ENCODE results near the gene HACD4. TPM values are rescaled to one million over a fixed set of nuclear protein-coding genes. Genes with fewer than 3 reads are reported as not detected.

The HACD4 gene
- total RNA-seq, 2 donors from 2014 or later: 8.7 to 9.8 TPM

- ATAC-seq: no peak
- H3K4me3 Mint-ChIP-seq: no peak overlapping the region
- no peak overlapping the region for H3K27ac Mint-ChIP-seq
- no peak for DNase-seq
- peaks cover 3% of the 10 kb centered on the region for H3K36me3 Mint-ChIP-seq (ENCODE audit: low read depth)
- H3K9me3 ChIP-seq (ENCODE audit: control insufficient read depth, low read length, poor library complexity, severe bottlenecking): no peaks in the 10 kb centered on the region
- H3K27me3 Mint-ChIP-seq: no peaks in the 10 kb centered on the region
- peaks cover 10% of the 10 kb centered on the region for H3K4me1 Mint-ChIP-seq
Measured at GRCh38 chr9:21039302-21039701, 7.9 kb upstream of the HACD4 start.

DNA sequence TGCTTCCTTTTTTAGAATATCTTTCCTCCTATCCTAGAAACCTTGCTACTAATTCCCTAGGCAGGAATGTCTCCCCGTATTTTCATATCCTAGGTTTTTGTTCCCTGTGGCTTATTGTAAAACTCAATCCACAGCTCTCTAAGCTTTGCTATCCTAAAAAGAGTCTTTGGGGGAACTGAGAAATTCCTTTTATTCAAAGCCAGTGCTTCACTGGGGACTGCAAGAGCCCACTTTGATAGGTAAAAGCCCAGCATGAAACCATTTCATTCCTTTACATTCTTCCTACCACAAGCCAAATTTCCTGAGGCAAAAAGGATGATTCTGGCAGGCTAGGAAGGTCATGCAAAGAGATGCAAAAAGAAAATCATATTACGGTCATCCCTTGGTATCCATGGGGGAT, 5.8 kb upstream of the HACD4 start:
- Mint-ChIP-seq H3K27me3 (no peaks in the 10 kb centered on the region), H3K4me3 (no peak overlapping the region), H3K27ac (no peak overlapping the region), H3K4me1 (peaks cover 16% of the 10 kb centered on the region), H3K36me3 (ENCODE audit: low read depth) (peaks cover 5% of the 10 kb centered on the region)
- no peaks in the 10 kb centered on the region for H3K9me3 ChIP-seq (ENCODE audit: control insufficient read depth, low read length, poor library complexity, severe bottlenecking)
- ATAC-seq (no peak), DNase-seq (no peak)

DNA sequence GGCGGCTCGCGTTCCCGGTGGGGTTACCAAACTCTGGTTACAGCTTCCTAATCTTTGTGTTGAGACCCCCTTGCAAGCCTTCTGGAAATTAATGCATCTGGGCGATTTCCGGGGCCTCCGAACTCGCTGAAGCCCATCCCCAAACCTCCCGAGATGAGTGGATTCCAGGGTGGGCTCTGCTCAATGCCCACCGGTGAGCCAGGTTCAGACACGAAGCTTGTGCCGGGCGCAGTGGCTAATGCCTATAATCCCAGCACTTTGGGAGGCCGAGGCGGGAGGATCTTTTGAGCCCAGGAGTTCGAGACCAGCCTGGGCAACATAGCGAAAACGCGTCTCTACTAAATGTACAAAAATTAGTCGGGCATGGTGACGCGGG, 356 bp upstream of the HACD4 start:
- H3K27me3 Mint-ChIP-seq: no peaks in the 10 kb centered on the region
- H3K9me3 ChIP-seq (ENCODE audit: control insufficient read depth, low read length, poor library complexity, severe bottlenecking): no peaks in the 10 kb centered on the region
- peaks cover 4% of the 10 kb centered on the region for H3K36me3 Mint-ChIP-seq (ENCODE audit: low read depth)
- no peak overlapping the region for H3K4me3 Mint-ChIP-seq
- DNase-seq (no peak), ATAC-seq (no peak)
- H3K27ac Mint-ChIP-seq: no peak overlapping the region
- peaks cover 14% of the 10 kb centered on the region for H3K4me1 Mint-ChIP-seq

DNA sequence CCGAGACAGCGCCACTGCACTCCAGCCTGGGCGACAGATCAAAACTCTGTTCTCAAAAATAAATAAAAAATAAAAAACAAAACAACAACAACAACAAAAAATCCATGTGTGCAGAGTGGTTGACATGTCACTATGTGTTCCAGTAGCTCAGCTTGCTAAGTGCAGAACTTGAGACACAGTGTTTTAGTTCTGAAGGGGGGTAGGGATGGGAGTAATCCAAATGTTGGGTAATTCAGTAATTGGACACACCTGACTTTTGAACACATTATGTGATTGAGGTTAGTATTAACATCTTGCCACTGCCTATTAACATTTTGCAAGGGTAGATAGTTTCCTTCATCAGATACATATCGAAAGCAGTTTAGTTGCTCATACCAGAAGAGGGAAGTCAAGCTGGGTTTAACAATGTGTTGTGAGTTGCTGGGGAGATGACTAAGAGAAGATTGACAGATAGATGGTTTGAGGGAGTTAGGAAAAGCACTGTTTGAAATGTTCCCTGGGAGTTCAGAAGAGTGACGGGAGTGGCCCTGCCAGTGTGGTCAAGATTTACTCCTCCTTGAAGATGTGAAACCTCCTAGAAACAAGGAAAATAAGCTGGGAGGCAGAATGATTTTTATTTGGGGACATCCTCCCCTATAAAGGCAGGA, 928 bp downstream of the HACD4 start:
- Mint-ChIP-seq H3K4me1 (peaks cover 17% of the 10 kb centered on the region), H3K4me3 (no peak overlapping the region), H3K36me3 (ENCODE audit: low read depth) (peaks cover 2% of the 10 kb centered on the region), H3K27me3 (no peaks in the 10 kb centered on the region), H3K27ac (no peak overlapping the region)
- peak; percentile 48 for ATAC-seq
- H3K9me3 ChIP-seq (ENCODE audit: control insufficient read depth, low read length, poor library complexity, severe bottlenecking): no peaks in the 10 kb centered on the region
- no peak for DNase-seq

DNA sequence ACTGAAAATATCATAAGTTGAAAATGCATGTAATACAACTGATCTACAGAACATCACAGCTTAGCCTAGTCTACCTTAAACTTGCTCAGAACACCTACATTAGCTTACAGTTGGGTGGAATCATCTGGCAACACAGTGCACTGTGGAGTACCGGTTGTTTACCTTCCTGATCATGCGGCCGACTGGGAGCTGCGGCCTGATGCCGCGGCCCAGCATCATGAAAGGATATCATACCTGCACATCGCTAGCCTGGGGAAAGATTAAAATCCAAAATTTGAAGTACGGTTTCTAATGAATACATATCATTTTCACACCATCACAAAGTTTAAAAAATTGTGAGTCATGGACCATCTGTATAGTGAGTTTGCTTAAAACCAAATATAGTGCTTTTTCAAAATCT, 1.8 kb downstream of the HACD4 start:
- Mint-ChIP-seq H3K4me1 (peaks cover 17% of the 10 kb centered on the region), H3K27me3 (no peaks in the 10 kb centered on the region), H3K27ac (no peak overlapping the region), H3K4me3 (no peak overlapping the region), H3K36me3 (ENCODE audit: low read depth) (peaks cover 2% of the 10 kb centered on the region)
- ATAC-seq: no peak
- no peak for DNase-seq
- H3K9me3 ChIP-seq (ENCODE audit: control insufficient read depth, low read length, poor library complexity, severe bottlenecking): no peaks in the 10 kb centered on the region

DNA sequence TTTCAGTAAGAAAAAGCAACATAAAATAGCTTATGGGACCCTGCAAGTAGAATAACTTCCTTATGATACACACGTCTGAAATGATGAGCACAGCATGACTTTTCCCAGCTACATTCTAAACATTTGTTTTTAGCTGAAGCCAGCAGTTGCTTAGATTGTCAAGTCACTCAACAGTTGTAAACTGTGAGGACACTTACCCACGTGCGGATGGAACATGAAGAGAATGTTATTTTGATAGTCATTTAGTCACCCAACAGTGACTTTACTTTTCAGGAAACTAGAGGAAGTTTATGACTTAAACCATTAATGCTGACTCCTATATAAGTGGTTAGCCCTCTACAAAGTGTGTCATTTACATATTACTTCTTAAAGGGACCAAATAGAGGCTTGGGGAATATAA, 3.0 kb downstream of the HACD4 start:
- no peaks in the 10 kb centered on the region for H3K27me3 Mint-ChIP-seq
- no peaks in the 10 kb centered on the region for H3K9me3 ChIP-seq (ENCODE audit: control insufficient read depth, low read length, poor library complexity, severe bottlenecking)
- ATAC-seq (no peak), DNase-seq (no peak)
- peak overlapping the region; percentile 61 for H3K4me3 Mint-ChIP-seq
- H3K36me3 Mint-ChIP-seq (ENCODE audit: low read depth): no peaks in the 10 kb centered on the region
- peak overlapping the region; percentile 82 for H3K27ac Mint-ChIP-seq
- peaks cover 23% of the 10 kb centered on the region for H3K4me1 Mint-ChIP-seq

- Mint-ChIP-seq H3K4me3 (no peak overlapping the region), H3K27me3 (no peaks in the 10 kb centered on the region), H3K36me3 (ENCODE audit: low read depth) (no peaks in the 10 kb centered on the region), H3K27ac (peak overlapping the region; percentile 82), H3K4me1 (peaks cover 19% of the 10 kb centered on the region)
- ATAC-seq: no peak
- DNase-seq: no peak
- H3K9me3 ChIP-seq (ENCODE audit: control insufficient read depth, low read length, poor library complexity, severe bottlenecking): no peaks in the 10 kb centered on the region
Measured at GRCh38 chr9:21027295-21027694, 4.1 kb downstream of the HACD4 start.

- H3K36me3 Mint-ChIP-seq (ENCODE audit: low read depth): peaks cover 2% of the 10 kb centered on the region
- ATAC-seq (no peak), DNase-seq (no peak)
- no peaks in the 10 kb centered on the region for H3K9me3 ChIP-seq (ENCODE audit: control insufficient read depth, low read length, poor library complexity, severe bottlenecking)
- peaks cover 23% of the 10 kb centered on the region for H3K4me1 Mint-ChIP-seq
- H3K27ac Mint-ChIP-seq: no peak overlapping the region
- H3K4me3 Mint-ChIP-seq: no peak overlapping the region
- no peaks in the 10 kb centered on the region for H3K27me3 Mint-ChIP-seq
Measured at GRCh38 chr9:21023861-21024260, 7.6 kb downstream of the HACD4 start.

DNA sequence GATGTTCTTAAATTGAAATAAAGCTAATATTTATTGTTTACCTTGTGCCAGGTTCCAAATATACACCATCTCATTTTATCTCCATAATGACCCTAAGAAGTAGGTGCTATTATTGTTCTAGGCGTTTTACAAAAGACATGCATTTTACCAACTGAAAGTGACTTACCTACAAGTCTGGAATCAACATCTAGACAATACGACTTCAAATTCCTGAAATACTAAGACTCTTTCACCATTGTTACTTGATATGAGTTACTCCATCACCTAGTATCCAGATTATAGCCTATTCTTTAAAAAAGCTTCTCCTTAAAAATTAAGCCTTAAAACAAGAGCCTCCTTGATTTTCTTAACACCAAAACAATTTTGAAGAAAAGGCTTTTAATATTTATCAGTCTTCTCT, 13.3 kb downstream of the HACD4 start:
- ATAC-seq (no peak), DNase-seq (no peak)
- Mint-ChIP-seq H3K36me3 (ENCODE audit: low read depth) (peaks cover 6% of the 10 kb centered on the region), H3K4me1 (peaks cover 7% of the 10 kb centered on the region), H3K27me3 (no peaks in the 10 kb centered on the region), H3K4me3 (no peak overlapping the region), H3K27ac (no peak overlapping the region)
- no peaks in the 10 kb centered on the region for H3K9me3 ChIP-seq (ENCODE audit: control insufficient read depth, low read length, poor library complexity, severe bottlenecking)

- Mint-ChIP-seq H3K36me3 (ENCODE audit: low read depth) (peaks cover 6% of the 10 kb centered on the region), H3K4me1 (peaks cover 5% of the 10 kb centered on the region), H3K4me3 (no peak overlapping the region), H3K27me3 (no peaks in the 10 kb centered on the region), H3K27ac (no peak overlapping the region)
- ATAC-seq: no peak
- no peaks in the 10 kb centered on the region for H3K9me3 ChIP-seq (ENCODE audit: control insufficient read depth, low read length, poor library complexity, severe bottlenecking)
- no peak for DNase-seq
Measured at GRCh38 chr9:21016701-21017491, 14.5 kb downstream of the HACD4 start.

DNA sequence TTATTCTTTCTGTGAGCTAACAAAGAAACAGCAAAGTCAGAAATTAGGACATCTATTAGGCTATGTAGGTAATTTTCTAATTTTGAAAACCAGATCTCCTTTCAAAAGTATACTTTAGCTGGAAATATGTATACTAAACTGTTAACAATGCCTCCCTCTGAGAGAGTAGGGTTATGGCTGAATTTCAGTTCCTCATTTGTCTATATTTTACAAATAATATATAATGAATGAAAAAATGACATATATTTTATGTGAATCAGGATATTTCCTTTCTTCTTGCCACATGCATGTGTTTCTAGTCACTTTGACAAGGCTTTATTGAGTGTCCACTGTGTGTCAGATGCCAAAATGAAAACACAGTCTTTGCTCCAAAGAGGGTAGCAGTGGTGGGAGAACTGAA, 15.4 kb downstream of the HACD4 start:
- H3K36me3 Mint-ChIP-seq (ENCODE audit: low read depth): peaks cover 4% of the 10 kb centered on the region
- H3K27me3 Mint-ChIP-seq: no peaks in the 10 kb centered on the region
- H3K27ac Mint-ChIP-seq: no peak overlapping the region
- ATAC-seq: no peak
- no peak overlapping the region for H3K4me3 Mint-ChIP-seq
- no peak for DNase-seq
- peaks cover 4% of the 10 kb centered on the region for H3K4me1 Mint-ChIP-seq
- H3K9me3 ChIP-seq (ENCODE audit: control insufficient read depth, low read length, poor library complexity, severe bottlenecking): no peaks in the 10 kb centered on the region

- Mint-ChIP-seq H3K27me3 (no peaks in the 10 kb centered on the region), H3K4me1 (peaks cover 2% of the 10 kb centered on the region), H3K4me3 (no peak overlapping the region), H3K36me3 (ENCODE audit: low read depth) (peaks cover 4% of the 10 kb centered on the region), H3K27ac (no peak overlapping the region)
- no peaks in the 10 kb centered on the region for H3K9me3 ChIP-seq (ENCODE audit: control insufficient read depth, low read length, poor library complexity, severe bottlenecking)
- DNase-seq: no peak
- no peak for ATAC-seq
Measured at GRCh38 chr9:21015129-21015815, 16.2 kb downstream of the HACD4 start.

DNA sequence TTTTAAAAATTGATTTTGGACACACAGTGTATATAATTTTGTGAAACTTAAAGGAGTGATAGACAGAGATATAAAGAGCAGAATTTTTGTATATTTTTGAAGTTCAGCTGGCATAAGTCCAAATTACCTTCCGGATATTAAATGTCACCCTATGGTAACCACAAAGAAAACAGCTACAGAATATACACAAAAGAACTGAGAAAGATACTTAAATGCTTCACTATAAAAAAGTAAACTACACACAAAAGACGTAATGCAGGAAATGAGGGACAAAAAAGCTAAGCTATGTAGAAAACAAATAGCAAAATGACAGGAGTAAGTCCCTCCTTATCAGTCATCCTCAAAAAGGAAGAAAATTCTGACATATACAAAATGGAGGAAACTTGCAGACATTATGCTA, 29.4 kb downstream of the HACD4 start:
- ATAC-seq: peak; percentile 57
- H3K27ac Mint-ChIP-seq: peak overlapping the region; percentile 51
- DNase-seq: no peak

More for the DNA sequence above, 29.4 kb downstream of the HACD4 start:
- peaks cover 15% of the 10 kb centered on the region for H3K36me3 Mint-ChIP-seq (ENCODE audit: low read depth)
- H3K4me3 Mint-ChIP-seq: peak overlapping the region; percentile 22
- H3K27me3 Mint-ChIP-seq: no peaks in the 10 kb centered on the region
- no peaks in the 10 kb centered on the region for H3K9me3 ChIP-seq (ENCODE audit: control insufficient read depth, low read length, poor library complexity, severe bottlenecking)
- H3K4me1 Mint-ChIP-seq: peaks cover 16% of the 10 kb centered on the region

All from T-helper 17 cell (primary cell).